Medulla oblongata (tissue), 1 donor: ENCODE measurements around the gene FAF1.

Source experiments
- DNase-seq: peaks from one replicate; pipeline ENCODE4 v3.0.0-alpha.2; 2015; ENCODE audit errors: extremely low spot score

Gene FAF1

GRCh38 chr1:50701706-50702317 lies 258.3 kb downstream of the FAF1 start:
- DNase-seq, result no peak

GRCh38 chr1:50700621-50701020 lies 259.4 kb downstream of the FAF1 start:
- DNase-seq, result no peak

GRCh38 chr1:50700214-50700613 lies 259.9 kb downstream of the FAF1 start:
- no peak for DNase-seq

GRCh38 chr1:50699795-50700194 lies 260.3 kb downstream of the FAF1 start:
- peak; percentile 70 for DNase-seq

GRCh38 chr1:50697440-50698421 lies 262.3 kb downstream of the FAF1 start:
- DNase-seq, result peak; percentile 90

GRCh38 chr1:50693829-50694228 lies 266.2 kb downstream of the FAF1 start:
- DNase-seq, result no peak

- DNase-seq, result no peak
These were observed 275.9 kb downstream of the FAF1 start for GRCh38 chr1:50684185-50684584.

GRCh38 chr1:50681931-50682330 lies 278.1 kb downstream of the FAF1 start:
- DNase-seq, result no peak

GRCh38 chr1:50667710-50668356 lies 292.2 kb downstream of the FAF1 start:
- no peak for DNase-seq

GRCh38 chr1:50667272-50667671 lies 292.8 kb downstream of the FAF1 start:
- DNase-seq, result peak; percentile 45

- peak; percentile 67 for DNase-seq
These were observed 293.2 kb downstream of the FAF1 start for GRCh38 chr1:50666849-50667248.

- DNase-seq, result no peak
These were observed 294.7 kb downstream of the FAF1 start for GRCh38 chr1:50665413-50665812.

GRCh38 chr1:50661626-50662025 lies 298.4 kb downstream of the FAF1 start:
- no peak for DNase-seq

GRCh38 chr1:50659107-50659662 lies 300.9 kb downstream of the FAF1 start:
- no peak for DNase-seq

GRCh38 chr1:50658459-50659076 lies 301.5 kb downstream of the FAF1 start:
- peak; percentile 21 for DNase-seq

GRCh38 chr1:50656931-50657330 lies 303.1 kb downstream of the FAF1 start:
- no peak for DNase-seq

GRCh38 chr1:50651476-50652263 lies 308.4 kb downstream of the FAF1 start:
- peak; percentile 26 for DNase-seq

- DNase-seq, result no peak
These were observed 313.5 kb downstream of the FAF1 start for GRCh38 chr1:50646526-50646925.

GRCh38 chr1:50645139-50645538 lies 314.9 kb downstream of the FAF1 start:
- DNase-seq, result no peak

- DNase-seq, result no peak
These were observed 315.5 kb downstream of the FAF1 start for GRCh38 chr1:50644447-50645105.
